ENCODE data around the gene IPO5. TPM values are rescaled to one million over a fixed set of nuclear protein-coding genes. Genes with fewer than 3 reads are reported as not detected.

Gene IPO5
- total and polyA plus RNA-seq, 2 of the 8 experiments (the other 6 are each of a cell fraction or from before 2014, with no cell fraction given), result 143 to 410 TPM

DNA sequence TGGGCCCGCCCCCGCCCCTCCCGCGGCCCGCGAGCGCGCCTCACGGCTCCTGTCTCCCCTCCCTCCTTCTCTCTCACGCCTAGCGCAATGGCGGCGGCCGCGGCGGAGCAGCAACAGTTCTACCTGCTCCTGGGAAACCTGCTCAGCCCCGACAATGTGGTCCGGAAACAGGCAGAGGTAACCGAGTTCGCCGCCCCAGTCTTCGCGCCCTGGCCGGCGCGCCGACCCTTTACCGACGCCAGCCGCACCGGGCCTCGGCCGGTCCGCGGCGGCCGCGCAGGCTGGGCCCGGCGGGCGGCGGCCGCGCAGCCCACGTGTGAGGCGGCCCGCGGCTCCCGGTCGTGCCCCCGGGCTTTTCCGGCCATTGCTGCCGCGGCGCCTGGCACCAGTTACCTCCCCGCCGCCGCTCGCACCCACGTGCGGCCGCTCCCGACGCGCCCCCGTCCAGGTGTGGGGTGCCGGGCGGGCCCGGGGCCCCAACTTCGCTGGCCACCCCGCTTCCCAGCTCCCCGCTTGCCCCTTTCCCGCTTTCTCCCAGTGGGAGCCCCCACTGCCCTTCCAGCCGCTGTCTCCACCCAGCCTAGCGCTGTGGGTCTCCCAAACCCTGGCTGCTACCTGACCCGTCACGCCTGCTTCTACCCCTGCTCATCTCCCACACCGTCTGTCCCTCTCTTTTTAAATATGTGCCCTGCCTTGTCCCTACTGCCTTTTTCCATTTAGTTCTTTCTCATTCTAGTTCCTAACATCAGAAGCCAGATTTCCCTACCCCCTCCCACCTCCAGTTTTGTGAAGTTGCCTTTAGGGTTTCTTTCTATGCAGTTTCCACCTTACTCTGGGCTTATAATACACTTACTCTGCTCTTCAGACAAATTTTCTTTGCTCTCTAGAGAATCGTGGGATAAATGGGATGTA, 23.4 kb downstream of the IPO5 start (continued):
- TF ChIP-seq KDM4A (IDR thresholded peaks at IDR 0.05; ENCODE audit: low read depth, low read length, severe bottlenecking) (peak; percentile 61), NANOG (IDR thresholded peaks at IDR 0.05; ENCODE audit: insufficient read depth, low read depth, low read length, poor library complexity, severe bottlenecking) (no peak), TEAD4 (IDR thresholded peaks at IDR 0.05; ENCODE audit: low read depth, low read length) (no peak)
- TF ChIP-seq, protein P1, sequence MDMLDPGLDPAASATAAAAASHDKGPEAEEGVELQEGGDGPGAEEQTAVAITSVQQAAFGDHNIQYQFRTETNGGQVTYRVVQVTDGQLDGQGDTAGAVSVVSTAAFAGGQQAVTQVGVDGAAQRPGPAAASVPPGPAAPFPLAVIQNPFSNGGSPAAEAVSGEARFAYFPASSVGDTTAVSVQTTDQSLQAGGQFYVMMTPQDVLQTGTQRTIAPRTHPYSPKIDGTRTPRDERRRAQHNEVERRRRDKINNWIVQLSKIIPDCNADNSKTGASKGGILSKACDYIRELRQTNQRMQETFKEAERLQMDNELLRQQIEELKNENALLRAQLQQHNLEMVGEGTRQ (IDR thresholded peaks at IDR 0.05; ENCODE audit: low read length), result no peak
